ENCODE measurements around the gene KCTD21.

The KCTD21 gene

DNA sequence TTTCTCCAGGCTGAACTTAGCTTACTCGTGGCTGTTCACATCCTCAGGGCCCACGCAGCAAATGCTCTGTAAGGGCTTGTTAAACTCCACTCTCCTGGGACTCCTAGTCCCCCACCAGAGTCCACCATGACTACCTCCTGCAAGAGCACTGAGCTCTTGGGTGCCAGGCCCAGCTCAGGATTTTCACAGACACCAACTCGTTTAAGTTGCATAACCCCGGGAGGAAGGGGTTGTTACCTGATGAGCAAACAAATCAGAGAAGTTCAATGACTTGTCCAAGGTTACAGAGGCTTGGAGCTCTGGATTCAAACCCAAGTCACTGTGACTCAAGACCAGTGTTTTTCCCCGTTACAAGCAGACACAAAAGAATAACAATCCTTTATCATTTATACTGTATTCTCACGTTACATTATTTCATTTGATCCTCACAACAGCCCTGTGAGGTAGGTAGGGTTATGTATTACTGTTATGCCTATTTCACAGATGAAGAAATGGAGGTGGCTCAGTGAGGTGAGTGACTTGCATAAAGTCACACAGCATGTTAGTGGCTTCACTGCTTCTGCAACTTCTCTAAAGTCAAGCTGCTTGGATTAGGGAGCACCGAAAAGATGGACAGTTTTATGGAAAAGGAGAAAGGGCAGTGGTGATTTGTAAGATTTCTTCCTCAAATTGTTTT, 17.4 kb downstream of the KCTD21 start:
- no peak for DNase-seq

DNA sequence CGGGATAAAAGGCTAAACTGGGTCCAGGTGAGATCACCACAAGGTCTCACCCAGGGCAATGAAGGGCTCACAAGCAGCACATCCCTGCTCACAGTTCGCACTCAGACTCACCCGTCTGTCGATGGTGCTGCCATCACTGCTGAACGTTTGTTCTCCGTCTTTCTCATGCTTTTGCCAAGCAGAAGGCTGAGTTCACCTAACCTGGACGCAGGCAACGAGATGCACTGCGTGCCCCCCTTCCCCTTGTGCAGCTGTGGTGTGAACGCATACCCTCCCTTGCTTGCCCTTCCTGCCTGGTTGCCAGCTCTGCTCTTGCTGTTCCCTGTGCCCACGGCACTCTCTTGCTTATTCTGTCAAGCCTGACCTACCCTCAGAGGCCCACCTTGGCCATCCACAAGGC, 18.0 kb downstream of the KCTD21 start:
- DNase-seq: no peak

DNA sequence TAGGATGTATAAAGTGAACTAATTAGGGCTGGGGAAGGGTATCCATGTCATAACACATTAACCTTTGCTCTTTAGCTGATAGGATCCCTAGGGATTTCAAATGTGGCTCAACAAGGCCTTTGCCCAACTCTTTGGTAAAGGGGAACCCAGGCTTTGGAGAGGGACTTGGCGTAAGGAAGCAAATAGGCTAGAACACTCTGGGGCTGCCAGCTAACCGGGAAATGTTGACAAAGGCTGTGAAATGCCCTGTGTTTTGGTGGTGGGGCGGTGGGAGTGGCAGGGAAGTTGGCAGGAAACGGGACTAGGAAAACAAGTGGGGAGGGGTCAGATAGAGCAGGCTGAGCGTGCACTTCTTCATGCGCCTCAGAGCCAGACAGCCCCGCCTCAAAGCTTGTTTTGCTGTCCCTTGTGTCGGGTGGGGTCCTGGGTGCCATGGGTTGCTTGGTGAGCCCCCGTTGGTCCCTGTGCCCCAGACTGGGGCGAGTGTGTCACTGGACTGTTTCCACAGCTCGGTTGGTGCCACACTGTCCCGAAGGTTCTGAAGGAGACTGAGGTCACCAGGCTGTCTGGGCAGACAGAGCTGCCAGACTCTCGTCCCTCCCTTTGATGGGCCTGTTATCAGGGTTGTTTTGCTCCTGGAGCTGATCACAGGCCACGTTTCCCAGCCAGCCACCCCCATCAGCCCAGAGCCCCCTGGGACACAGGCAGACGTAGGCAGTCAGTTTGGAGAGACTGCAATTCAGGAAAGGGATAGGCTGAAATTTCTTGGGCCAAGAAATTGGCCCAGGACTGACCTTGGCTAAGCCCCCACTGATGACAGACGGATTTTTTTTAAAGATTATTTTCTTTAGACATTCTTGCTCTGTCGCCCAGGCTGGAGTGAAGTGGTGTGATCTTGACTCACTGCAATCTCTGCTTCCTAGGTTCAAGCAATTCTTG, 19.6 kb downstream of the KCTD21 start:
- no peak for DNase-seq

DNA sequence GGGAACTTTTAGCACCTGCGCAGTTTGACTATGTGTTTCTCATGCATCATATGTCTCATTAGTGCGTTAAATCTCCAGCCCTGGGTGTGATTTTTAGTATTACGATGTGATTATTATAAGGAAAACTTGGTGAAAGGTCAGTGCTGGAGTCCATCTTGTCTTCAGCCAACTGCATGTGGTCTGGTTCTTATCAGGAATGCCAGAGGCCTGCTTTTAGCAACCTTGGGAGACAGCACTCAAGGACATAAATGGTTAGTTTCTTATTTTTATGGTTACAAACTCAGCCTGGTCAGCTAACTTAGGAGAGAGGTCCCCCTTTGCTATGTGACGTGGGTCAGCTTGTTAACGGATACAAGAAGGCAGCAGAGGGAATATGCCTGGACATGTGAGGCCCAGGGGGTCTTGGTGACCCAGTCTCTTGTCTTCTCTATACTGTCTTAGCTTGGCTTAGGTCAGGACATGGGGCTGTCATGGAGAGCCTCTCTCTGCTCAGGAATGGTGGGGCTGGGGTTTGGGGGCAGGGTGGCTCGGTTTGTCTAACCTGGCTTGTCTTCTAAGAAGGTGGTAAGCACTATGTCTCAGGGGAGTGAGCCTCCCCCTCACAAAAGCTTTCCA, 21.5 kb downstream of the KCTD21 start:
- no peak for DNase-seq

DNA sequence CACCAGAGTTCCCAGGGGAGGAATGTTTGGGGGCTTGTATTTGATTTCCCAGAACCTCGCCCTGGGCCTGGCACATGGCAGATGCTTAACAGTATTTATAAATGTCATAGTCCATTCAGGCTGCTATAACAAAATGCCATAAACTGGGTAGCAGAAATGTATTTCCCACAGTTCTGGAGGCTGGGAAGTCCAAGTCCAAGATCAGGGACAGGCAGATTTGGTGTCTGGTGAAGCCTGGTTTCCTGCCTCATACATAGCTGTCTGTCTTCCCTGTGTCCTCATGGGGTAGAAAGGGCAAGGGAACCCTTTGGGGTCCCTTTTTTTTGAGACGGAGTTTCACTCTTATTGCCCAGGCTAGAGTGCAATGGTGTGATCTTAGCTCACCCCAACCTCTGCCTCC, 24.0 kb downstream of the KCTD21 start:
- DNase-seq: no peak

GRCh38 chr11:78163828-78164227, 24.6 kb downstream of the KCTD21 start:
- DNase-seq: no peak

GRCh38 chr11:78161962-78162371, 26.5 kb downstream of the KCTD21 start:
- DNase-seq: no peak

DNA sequence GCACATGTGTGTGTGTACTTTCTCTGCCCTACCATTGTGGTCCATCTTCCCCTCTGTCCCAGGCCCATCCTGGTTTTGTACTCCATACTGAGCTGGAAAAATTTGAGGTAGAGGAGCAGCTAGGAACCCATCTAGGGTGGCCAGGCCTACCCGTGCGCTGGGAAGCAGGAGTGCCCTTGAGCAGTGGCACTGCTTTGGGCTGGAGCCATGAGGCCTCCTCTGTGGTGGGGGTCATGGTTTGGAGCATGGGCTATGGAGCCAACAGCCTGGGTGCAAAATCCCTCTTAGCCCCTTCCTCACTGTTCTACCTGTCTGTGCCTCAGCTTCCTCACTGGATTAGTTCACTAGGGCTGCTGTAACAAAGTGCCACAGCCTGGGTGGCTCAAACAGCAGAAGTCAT, 27.1 kb downstream of the KCTD21 start:
- no peak for DNase-seq

DNA sequence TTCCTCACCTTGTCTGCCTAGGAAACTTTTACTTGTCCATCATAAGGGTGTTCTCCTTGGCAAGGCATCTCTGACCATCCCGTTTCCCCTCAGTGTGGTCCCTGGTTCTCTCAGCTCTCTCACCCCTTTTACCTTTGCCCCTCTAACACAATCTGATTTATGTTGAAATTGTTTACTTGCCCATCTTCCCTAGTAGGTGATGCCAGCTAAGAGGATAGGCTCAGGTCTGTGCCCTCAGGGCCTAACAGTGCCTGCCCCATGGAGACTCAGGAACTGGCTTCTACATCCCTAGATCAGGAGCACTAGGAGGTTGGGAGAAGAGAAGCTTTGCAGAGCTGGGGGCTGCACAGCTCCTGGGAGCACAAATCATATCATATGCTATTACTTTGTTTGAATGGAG, 27.9 kb downstream of the KCTD21 start:
- no peak for DNase-seq

- DNase-seq: no peak
Observed at GRCh38 chr11:78158987-78159652, 29.3 kb downstream of the KCTD21 start.

DNA sequence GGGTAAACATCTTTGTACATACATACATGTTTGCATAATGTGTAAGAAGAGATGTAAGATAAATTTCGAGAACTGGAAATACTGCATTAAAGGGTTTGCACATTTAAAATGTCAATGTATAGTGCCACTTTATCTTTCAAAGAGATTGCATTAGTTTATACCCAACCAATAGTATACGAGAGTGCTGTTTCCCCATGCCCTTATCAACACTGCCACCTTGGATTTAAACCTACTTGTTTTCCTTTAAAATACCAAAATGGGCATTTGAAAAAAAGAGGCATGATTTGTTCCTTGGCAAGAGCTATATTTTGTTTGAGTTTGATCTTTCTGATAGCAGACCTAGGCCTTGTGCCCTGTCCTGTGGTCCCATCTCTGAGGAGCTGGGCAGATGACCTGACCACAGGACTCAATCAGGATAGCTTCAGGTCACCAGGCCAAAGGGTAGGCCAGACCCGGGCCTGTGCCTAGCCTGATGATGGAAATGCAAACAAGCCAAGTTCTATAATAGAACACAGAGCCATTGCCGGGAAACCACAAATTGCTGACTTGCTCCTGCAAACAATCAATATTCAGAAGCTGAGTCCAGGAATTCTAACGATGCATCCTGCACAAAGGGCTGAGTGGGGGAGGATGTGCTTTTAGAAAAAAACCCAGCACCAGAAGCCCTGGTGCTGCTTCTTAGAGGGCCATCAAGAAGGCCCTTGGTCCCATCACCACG, 32.1 kb downstream of the KCTD21 start:
- no peak for DNase-seq

- no peak for DNase-seq
Observed at GRCh38 chr11:78151804-78152203, 36.6 kb downstream of the KCTD21 start.

DNA sequence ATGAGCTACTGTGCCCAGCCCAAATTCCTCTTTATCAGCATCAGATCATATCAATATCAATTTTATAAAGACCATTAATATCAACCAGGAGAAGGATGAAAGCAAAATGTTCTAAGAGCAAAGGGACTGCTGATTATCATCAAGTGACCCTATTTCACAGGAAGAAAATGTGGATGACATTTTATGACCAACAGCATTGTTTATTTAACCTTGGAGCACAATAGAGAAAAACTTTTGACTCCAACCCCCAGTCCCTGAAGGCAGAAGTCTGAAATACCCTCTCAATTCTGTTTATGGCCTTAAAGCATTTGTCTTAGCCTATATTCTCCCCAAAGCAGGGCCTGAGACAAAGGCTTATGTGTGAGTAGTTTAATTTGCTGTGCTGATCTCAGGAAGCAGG, 37.7 kb downstream of the KCTD21 start:
- DNase-seq: no peak

GRCh38 chr11:78150346-78150745, 38.1 kb downstream of the KCTD21 start:
- DNase-seq: no peak

- DNase-seq: peak; percentile 47
Observed at GRCh38 chr11:78149646-78150045, 38.8 kb downstream of the KCTD21 start.

DNA sequence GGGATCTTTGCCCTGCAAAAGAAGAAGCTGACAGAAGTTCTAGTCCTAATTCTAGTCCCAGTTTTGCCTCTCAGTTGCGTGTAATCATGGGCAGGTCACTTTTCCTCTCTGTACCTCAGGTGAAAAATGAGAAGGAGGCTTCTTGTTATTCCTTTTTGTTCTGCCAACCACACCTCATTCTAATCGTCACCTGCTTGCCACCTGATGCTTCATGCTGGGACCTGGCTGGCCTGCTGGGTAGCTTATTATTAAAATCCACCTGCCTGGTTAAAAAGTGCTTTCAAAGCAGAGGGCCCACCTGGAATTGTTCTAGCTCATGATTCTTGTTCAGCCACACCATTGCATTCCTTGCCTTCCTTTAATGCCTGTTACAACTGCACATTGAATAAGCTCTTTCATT, 40.6 kb downstream of the KCTD21 start:
- DNase-seq: no peak

DNA sequence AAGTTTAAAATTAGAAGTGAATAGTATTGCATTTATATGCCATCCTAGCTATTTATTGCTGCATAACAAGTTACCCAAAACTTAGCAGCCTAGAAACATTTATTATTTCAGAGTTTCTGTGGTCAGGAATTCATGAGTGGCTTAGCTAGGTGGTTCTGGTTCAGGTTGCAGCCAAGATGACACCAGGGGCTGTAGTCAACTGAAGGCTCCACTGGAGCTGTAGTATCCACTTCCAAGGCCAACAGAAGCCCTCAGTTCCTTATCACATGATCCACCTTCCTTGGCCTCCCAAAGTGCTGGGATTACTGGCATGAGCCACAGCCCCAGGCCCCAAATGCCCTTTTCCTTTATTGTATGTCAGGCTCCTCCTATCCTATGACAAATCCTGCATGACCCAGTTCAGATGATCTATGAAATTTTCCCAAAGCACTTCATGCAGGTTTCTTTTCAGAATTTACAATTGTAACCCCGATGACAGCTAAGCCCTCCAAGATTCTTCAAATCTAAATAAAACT, 42.9 kb downstream of the KCTD21 start:
- no peak for DNase-seq

DNA sequence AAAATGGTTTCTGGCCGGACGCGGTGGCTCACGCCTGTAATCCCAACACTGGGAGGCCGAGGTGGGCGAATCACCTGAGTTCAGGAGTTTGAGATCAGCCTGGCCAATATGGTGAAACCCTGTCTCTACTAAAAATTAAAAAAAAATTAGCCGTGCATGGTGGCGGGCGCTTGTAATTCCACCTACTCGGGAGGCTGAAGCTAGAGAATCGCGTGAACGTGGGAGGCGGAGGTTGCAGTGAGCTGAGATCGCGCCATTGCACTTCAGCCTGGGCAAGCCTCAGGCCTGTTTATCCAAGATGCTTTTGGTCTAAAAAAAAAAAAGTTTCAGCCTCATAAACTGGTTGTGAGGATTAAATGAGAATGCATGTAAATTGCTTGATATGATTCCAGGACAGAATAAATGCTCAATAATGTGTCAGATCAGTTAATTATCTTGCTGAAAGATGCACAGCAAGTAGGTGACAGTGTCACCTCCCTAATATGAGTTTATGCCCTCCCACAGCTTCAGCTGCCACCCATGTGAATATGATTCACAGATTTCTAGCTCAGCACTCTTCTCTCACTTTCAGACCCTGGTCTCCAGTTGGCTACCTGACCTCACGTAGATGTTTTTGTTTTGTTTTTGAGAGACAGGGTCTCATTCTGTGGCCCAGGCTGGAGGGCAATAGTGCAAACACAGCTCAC, 47.9 kb downstream of the KCTD21 start:
- DNase-seq: no peak

- DNase-seq: peak; percentile 97
Observed at GRCh38 chr11:78139422-78140391, 48.7 kb downstream of the KCTD21 start, which contains the start of gene ALG8. Gene ALG8, minus strand, starts transcription at chr11:78139626. Its CDS starts 38 bp downstream, at chr11:78139588.

DNA sequence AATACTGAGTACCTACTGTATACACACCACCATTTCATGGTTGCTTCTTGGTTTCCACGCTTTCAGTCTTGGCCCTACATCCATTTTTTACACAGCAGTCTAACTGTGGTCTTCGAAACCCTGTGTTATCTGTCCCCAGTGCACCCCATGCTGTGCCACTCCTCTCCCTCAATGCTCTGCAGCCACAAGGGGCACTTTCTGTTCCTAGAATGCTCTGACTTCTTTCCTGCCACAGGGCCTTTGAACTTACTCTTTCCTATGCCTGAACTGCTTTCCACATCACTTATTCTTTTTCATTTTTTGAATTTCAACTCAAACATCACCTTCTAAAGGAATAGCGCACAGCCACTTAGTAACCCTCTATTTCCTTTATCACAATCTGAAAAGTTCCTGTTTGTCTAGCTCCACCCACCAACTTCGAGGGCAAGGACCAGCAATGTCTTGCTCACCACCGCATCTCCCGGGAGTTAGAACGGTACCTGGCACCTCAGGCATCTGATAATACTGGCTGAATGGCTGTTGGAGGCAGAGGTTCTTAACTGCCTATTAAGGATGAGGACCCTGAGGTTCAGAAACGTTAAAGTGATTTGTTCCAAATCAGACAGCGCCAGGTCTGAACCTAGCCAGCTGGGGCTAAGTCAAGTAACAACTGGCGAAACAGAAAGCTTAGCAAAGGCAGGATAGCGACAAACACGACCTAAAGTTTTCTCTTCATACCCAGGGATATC, 49.6 kb downstream of the KCTD21 start:
- DNase-seq: peak; percentile 31

All from CD4-positive, alpha-beta T cell treated with Interleukin-17A for 4 hours (primary cell).